Mesenchymal stem cell (in vitro differentiated cells and primary cell): ENCODE results near the gene TSC2.
A peak's percentile ranks its signal among the peaks of the same experiment; 100 is the strongest.
"Not testable (repeated sequence)": the region's sequence is repeated elsewhere in the genome, so short reads cannot be mapped to it uniquely, and the experiment has no call there.

Experiments used
- DNase-seq: peaks from one replicate; pipeline ENCODE4 v3.0.0-alpha.2; 2013
- H2AFZ ChIP-seq: one replicate; pipeline ENCODE4 v1.6.1; 2013; ENCODE audit warnings: low read depth, mild to moderate bottlenecking, control low read depth, inconsistent platforms, low read length, moderate library complexity
- H2AK5ac ChIP-seq: 2 replicates; pipeline ENCODE4 v1.6.1; 2013; ENCODE audit warnings: low read length, moderate library complexity, mild to moderate bottlenecking, inconsistent platforms; ENCODE audit not compliant: severe bottlenecking
- H2BK120ac ChIP-seq: one replicate; pipeline ENCODE4 v1.6.1; 2013; ENCODE audit warnings: low read depth, mild to moderate bottlenecking, inconsistent platforms, low read length, moderate library complexity
- H2BK12ac ChIP-seq, 2 experiments: one replicate each; pipeline ENCODE4 v1.6.1; 2013; ENCODE audit warnings: inconsistent platforms in 2 of 2, low read length in 2 of 2, mild to moderate bottlenecking in 2 of 2, moderate library complexity in 2 of 2, control low read depth in 1 of 2
- H2BK15ac ChIP-seq: one replicate; pipeline ENCODE4 v1.6.1; 2013; ENCODE audit warnings: mild to moderate bottlenecking, low read depth, inconsistent platforms; ENCODE audit not compliant: poor library complexity, severe bottlenecking
- H2BK5ac ChIP-seq: 2 replicates; pipeline ENCODE4 v1.6.1; 2013; ENCODE audit warnings: low read depth, mild to moderate bottlenecking, low read length, control low read depth, inconsistent platforms; ENCODE audit not compliant: poor library complexity, severe bottlenecking
- H3K14ac ChIP-seq, 2 experiments: one replicate each; pipeline ENCODE4 v1.6.1; 2013; ENCODE audit warnings: inconsistent platforms in 2 of 2, low read length in 2 of 2, control low read depth in 1 of 2, mild to moderate bottlenecking in 1 of 2, moderate library complexity in 1 of 2
- H3K18ac ChIP-seq, 2 experiments: one replicate each; pipeline ENCODE4 v1.6.1; 2013; ENCODE audit warnings: inconsistent platforms in 2 of 2, low read length in 2 of 2, control low read depth in 1 of 2, low read depth in 1 of 2, mild to moderate bottlenecking in 1 of 2
- H3K23ac ChIP-seq, 2 experiments: one replicate each; pipeline ENCODE4 v1.6.1; 2013; ENCODE audit warnings: inconsistent platforms in 2 of 2, low read length in 2 of 2, mild to moderate bottlenecking in 2 of 2, moderate library complexity in 2 of 2, control low read depth in 1 of 2
- H3K27ac ChIP-seq: 2 replicates; pipeline ENCODE4 v1.5.1; 2013; ENCODE audit warnings: mild to moderate bottlenecking, moderate library complexity, low read length, control low read depth, inconsistent platforms; ENCODE audit not compliant: poor library complexity, severe bottlenecking
- H3K27me3 ChIP-seq, 2 experiments: 2 replicates each; pipeline versions ENCODE4 v1.6.1 to v1.7.0; 2013; ENCODE audit warnings: low read length in 2 of 2, mild to moderate bottlenecking in 2 of 2, moderate library complexity in 2 of 2, control low read depth in 1 of 2, inconsistent platforms in 1 of 2; ENCODE audit not compliant: control insufficient read depth in 1 of 2, insufficient read depth in 1 of 2
- H3K36me3 ChIP-seq, 2 experiments: 2 replicates each; pipeline versions ENCODE4 v1.6.1 to v1.7.0; 2013; ENCODE audit warnings: low read length in 2 of 2, control low read depth in 1 of 2, inconsistent platforms in 1 of 2, low read depth in 1 of 2, mild to moderate bottlenecking in 1 of 2; ENCODE audit not compliant: insufficient read depth in 2 of 2, control insufficient read depth in 1 of 2
- H3K4ac ChIP-seq, 2 experiments: one replicate each; pipeline ENCODE4 v1.6.1; 2013; ENCODE audit warnings: inconsistent platforms in 2 of 2, low read length in 2 of 2, mild to moderate bottlenecking in 2 of 2, moderate library complexity in 2 of 2, control low read depth in 1 of 2, low read depth in 1 of 2
- H3K4me1 ChIP-seq: 2 replicates; pipeline ENCODE4 v1.6.1; 2013; ENCODE audit warnings: low read depth, low read length, control low read depth; ENCODE audit not compliant: control insufficient read depth, insufficient read depth
- H3K4me2 ChIP-seq: 2 replicates; pipeline ENCODE4 v1.6.1; 2013; ENCODE audit warnings: low read length, mild to moderate bottlenecking, inconsistent platforms; ENCODE audit not compliant: poor library complexity, severe bottlenecking
- H3K4me3 ChIP-seq, 2 experiments: 2 replicates each; pipeline versions ENCODE4 v1.5.1 to v1.7.0; 2013; ENCODE audit warnings: low read length in 2 of 2, mild to moderate bottlenecking in 2 of 2, control low read depth in 1 of 2, low read depth in 1 of 2; ENCODE audit not compliant: insufficient read depth in 1 of 2
- H3K79me1 ChIP-seq: replicated peaks from 2 replicates; pipeline ENCODE4 v1.6.1; 2013; ENCODE audit warnings: mild to moderate bottlenecking, control low read depth, low read length, inconsistent platforms; ENCODE audit not compliant: poor library complexity, severe bottlenecking
- H3K9ac ChIP-seq: 2 replicates; pipeline ENCODE4 v1.7.0; 2013; ENCODE audit warnings: mild to moderate bottlenecking, low read length, moderate library complexity
- H3K9me3 ChIP-seq: 2 replicates; pipeline ENCODE4 v1.7.0; 2013; ENCODE audit warnings: mild to moderate bottlenecking, low read length; ENCODE audit not compliant: control insufficient read depth
- H4K8ac ChIP-seq: one replicate; pipeline ENCODE4 v1.6.1; 2013; ENCODE audit warnings: inconsistent platforms, mild to moderate bottlenecking, low read length, moderate library complexity
- H4K91ac ChIP-seq: one replicate; pipeline ENCODE4 v1.6.1; 2013; ENCODE audit warnings: mild to moderate bottlenecking, low read length, inconsistent platforms
- WGBS: methylation state at CpG from one replicate; pipeline ENCODE4 v1.1.7; 2013; ENCODE audit warnings: mixed read lengths; 5-methylcytosine and 5-hydroxymethylcytosine counted together

The TSC2 gene

GRCh38 chr16:2127630-2128280 lies 80.0 kb downstream of the TSC2 start:
- not testable (repeated sequence) for H3K4me3 ChIP-seq, H3K14ac ChIP-seq, H2BK5ac ChIP-seq, H3K4me2 ChIP-seq, H3K27me3 ChIP-seq, H4K8ac ChIP-seq, H3K9ac ChIP-seq, H3K23ac ChIP-seq, H2AK5ac ChIP-seq, H2BK12ac ChIP-seq, H4K91ac ChIP-seq, H3K36me3 ChIP-seq, H3K18ac ChIP-seq, H3K79me1 ChIP-seq, H2BK120ac ChIP-seq, H3K4ac ChIP-seq, H2BK15ac ChIP-seq, H2AFZ ChIP-seq, H3K9me3 ChIP-seq
- peak; percentile 58 for DNase-seq
- 0% methylated on average over 1 of the region's 3 CpGs for WGBS
- H3K4me1 ChIP-seq = peaks cover 44% of the 10 kb centered on the region
- peak overlapping the region; percentile 67 for H3K27ac ChIP-seq

GRCh38 chr16:2129251-2129650 lies 81.5 kb downstream of the TSC2 start:
- H3K4ac ChIP-seq, H3K18ac ChIP-seq, H2AK5ac ChIP-seq, H2BK120ac ChIP-seq, H4K91ac ChIP-seq, H2AFZ ChIP-seq, H3K27ac ChIP-seq, H2BK12ac ChIP-seq, H3K23ac ChIP-seq, H3K36me3 ChIP-seq, H3K79me1 ChIP-seq, H4K8ac ChIP-seq, H2BK15ac ChIP-seq, H2BK5ac ChIP-seq, H3K14ac ChIP-seq, H3K4me2 ChIP-seq, H3K9ac ChIP-seq, H3K27me3 ChIP-seq, H3K9me3 ChIP-seq, H3K4me3 ChIP-seq: not testable (repeated sequence)
- DNase-seq = peak; percentile 85
- WGBS = no CpG with 5 or more reads among the region's 11 CpGs
- peaks cover 35% of the 10 kb centered on the region for H3K4me1 ChIP-seq

- H3K27me3 ChIP-seq, H2BK120ac ChIP-seq, DNase-seq, H3K79me1 ChIP-seq, H3K9me3 ChIP-seq, H3K4me2 ChIP-seq, H2BK5ac ChIP-seq, H3K27ac ChIP-seq, H3K14ac ChIP-seq, H3K4ac ChIP-seq, H3K18ac ChIP-seq, H4K8ac ChIP-seq, H3K9ac ChIP-seq, H2BK15ac ChIP-seq, H2AFZ ChIP-seq, H2BK12ac ChIP-seq, H3K4me3 ChIP-seq, H2AK5ac ChIP-seq, H3K36me3 ChIP-seq, H4K91ac ChIP-seq, H3K23ac ChIP-seq: not testable (repeated sequence)
- 84% methylated on average over 22 of the region's 22 CpGs for WGBS
- peaks cover 31% of the 10 kb centered on the region for H3K4me1 ChIP-seq
These were observed 82.2 kb downstream of the TSC2 start for GRCh38 chr16:2129890-2130447.

GRCh38 chr16:2133797-2134196 lies 86.0 kb downstream of the TSC2 start:
- not testable (repeated sequence) for H3K4me2 ChIP-seq, H2BK120ac ChIP-seq, H2BK15ac ChIP-seq, H3K27me3 ChIP-seq, H2BK12ac ChIP-seq, H4K91ac ChIP-seq, H2AK5ac ChIP-seq, H3K4me1 ChIP-seq, H3K23ac ChIP-seq, H3K4ac ChIP-seq, H3K79me1 ChIP-seq, H4K8ac ChIP-seq, H2BK5ac ChIP-seq, H3K27ac ChIP-seq, H3K9me3 ChIP-seq, H2AFZ ChIP-seq, DNase-seq, H3K36me3 ChIP-seq, H3K18ac ChIP-seq, H3K14ac ChIP-seq
- H3K9ac ChIP-seq = peak overlapping the region; percentile 6
- peak overlapping the region in 1 of 2 experiments; percentile 24 for H3K4me3 ChIP-seq
- 83% methylated on average over 5 of the region's 12 CpGs for WGBS
